ENCODE measurements around the gene DYNC1H1. TPM values are rescaled to one million over a fixed set of nuclear protein-coding genes. Genes with fewer than 3 reads are reported as not detected.
A peak's percentile ranks its signal among the peaks of the same experiment; 100 is the strongest.

DYNC1H1 gene
- total RNA-seq, 2 experiments from 2014 or later = 291 to 301 TPM

DNA sequence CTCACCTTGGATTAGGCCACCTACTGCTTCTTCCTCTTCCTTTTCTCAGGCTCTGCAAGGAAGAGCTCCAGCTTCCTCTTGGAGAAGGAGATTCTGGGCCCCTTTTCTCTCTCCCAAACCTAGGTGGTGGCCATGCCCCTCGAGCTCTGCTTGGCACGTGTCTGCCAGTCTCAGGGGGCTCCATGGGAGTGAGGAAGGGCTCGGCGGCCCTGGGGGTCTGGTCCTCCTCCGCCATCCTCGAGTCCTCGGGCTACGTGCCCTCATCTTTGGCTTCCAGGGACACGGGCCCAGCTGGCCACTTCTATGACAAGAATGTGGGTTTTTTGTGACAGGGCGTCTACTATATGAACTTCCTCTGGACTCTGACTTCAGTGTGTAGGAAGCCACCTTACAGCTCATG, 88.1 kb downstream of the DYNC1H1 start:
- intact Hi-C loops (cut with micrococcal nuclease) = no loop called here
- ATAC-seq = no peak
- ChIA-PET CTCF (interaction anchor here (1.4 to 1.5 kb wide), 2 partner anchors 44 to 91 kb away, joined by 3 to 5 read pairs; no protein-coding TSS in a partner anchor), POLR2A (interaction anchor here (0.6 to 1.1 kb wide), 3 partner anchors 10 to 186 kb away, joined by 3 to 4 read pairs (median 4); no protein-coding TSS in a partner anchor)
- DNase-seq = no peak
- TF ChIP-seq, protein P1, sequence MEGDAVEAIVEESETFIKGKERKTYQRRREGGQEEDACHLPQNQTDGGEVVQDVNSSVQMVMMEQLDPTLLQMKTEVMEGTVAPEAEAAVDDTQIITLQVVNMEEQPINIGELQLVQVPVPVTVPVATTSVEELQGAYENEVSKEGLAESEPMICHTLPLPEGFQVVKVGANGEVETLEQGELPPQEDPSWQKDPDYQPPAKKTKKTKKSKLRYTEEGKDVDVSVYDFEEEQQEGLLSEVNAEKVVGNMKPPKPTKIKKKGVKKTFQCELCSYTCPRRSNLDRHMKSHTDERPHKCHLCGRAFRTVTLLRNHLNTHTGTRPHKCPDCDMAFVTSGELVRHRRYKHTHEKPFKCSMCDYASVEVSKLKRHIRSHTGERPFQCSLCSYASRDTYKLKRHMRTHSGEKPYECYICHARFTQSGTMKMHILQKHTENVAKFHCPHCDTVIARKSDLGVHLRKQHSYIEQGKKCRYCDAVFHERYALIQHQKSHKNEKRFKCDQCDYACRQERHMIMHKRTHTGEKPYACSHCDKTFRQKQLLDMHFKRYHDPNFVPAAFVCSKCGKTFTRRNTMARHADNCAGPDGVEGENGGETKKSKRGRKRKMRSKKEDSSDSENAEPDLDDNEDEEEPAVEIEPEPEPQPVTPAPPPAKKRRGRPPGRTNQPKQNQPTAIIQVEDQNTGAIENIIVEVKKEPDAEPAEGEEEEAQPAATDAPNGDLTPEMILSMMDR (IDR thresholded peaks at IDR 0.05) = no peak
- peaks cover 7% of the 10 kb centered on the region for H3K4me1 Mint-ChIP-seq (ENCODE audit: low read depth)
- H3K4me3 Mint-ChIP-seq = no peak overlapping the region
- no peaks in the 10 kb centered on the region for H3K9me3 Mint-ChIP-seq
- no peak overlapping the region for H3K27ac Mint-ChIP-seq
- peaks cover 27% of the 10 kb centered on the region for H3K36me3 Mint-ChIP-seq (ENCODE audit: low read depth)
- H3K27me3 Mint-ChIP-seq = no peaks in the 10 kb centered on the region

DNA sequence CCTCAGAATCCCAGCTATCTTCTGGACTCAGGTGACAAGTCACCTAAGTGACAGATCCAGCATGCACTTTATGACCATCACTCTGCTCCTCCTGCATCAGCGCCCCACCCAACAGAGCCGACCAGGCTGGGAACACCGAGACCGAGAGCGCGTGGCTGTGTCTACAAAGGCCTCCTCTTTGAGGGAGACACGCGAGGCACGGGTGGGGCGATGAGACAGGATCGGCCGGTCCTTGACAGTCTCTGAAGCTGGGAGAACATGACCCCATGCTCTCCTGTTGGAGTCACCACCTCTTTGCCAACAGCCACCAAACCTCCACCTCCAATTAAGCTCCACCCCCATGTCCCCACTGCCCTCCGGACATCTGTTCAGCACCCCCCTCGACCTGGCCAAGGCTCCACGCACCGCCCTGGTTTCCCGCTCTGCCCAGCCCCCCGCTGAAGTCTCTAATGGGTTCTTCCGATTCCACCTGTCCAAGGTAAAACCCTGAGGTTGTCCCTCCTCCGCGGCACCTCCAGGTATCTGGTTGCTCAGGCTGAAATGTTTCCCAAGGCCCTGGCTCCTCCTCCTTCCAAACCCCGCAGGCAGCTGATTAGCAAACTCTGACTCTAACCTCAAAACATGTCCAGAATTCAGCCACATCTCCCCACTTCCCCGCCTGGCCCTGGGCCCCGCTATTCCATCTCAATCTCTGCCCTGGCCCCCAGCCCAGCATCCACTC, 91.0 kb downstream of the DYNC1H1 start:
- TF ChIP-seq, protein P1 (IDR thresholded peaks at IDR 0.05) = no peak
- H3K4me1 Mint-ChIP-seq (ENCODE audit: low read depth) = peaks cover 15% of the 10 kb centered on the region
- H3K27ac Mint-ChIP-seq = peak overlapping the region; percentile 57
- ATAC-seq = no peak
- POLR2A ChIA-PET = no interaction called here
- intact Hi-C loops (cut with micrococcal nuclease) = no loop called here
- DNase-seq = no peak
- no peaks in the 10 kb centered on the region for H3K9me3 Mint-ChIP-seq
- peaks cover 13% of the 10 kb centered on the region for H3K36me3 Mint-ChIP-seq (ENCODE audit: low read depth)
- H3K27me3 Mint-ChIP-seq = no peaks in the 10 kb centered on the region
- no peak overlapping the region for H3K4me3 Mint-ChIP-seq
- CTCF ChIA-PET = interaction anchor here (1.7 kb wide), 1 partner anchor 41 kb away, joined by 4 read pairs; no protein-coding TSS in a partner anchor

DNA sequence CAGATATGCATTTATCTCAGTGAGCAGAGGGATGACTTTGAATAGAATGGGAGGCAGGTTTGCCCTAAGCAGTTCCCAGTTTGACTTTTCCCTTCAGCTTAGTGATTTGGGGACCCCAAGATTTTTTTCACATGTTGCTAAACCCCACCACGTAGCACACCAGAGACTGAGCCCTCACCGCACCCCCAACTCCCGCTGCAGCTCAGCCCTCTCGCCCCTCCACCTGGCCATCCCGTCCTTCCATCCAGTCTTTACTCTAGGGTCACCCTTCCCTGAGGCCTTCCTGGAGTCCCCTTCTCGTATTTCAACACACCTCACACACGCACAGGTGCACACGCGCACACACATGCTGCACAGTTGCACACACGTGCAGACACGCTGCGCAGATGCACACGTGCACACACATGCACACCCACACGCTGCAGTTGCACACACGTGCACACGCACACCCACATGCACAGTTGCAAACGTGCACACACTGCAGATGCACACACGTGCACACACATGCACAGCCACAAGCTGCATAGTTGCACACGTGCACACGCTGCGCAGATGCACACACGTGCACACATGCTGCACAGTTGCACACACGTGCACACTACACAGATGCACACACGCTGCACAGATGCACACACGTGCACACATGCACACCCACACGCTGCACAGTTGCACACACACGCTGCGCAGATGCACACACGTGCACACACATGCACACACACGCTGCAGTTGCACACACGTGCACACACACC, 92.5 kb downstream of the DYNC1H1 start:
- ATAC-seq (peak; percentile 9), DNase-seq (no peak)
- intact Hi-C loops (cut with micrococcal nuclease) = no loop called here
- ChIA-PET CTCF (interaction anchor here (1.7 kb wide), 1 partner anchor 40 kb away, joined by 4 read pairs; no protein-coding TSS in a partner anchor), POLR2A (no interaction called here)
- H3K27me3 Mint-ChIP-seq = no peaks in the 10 kb centered on the region
- TF ChIP-seq, protein P1 (IDR thresholded peaks at IDR 0.05) = no peak
- peaks cover 9% of the 10 kb centered on the region for H3K36me3 Mint-ChIP-seq (ENCODE audit: low read depth)
- no peak overlapping the region for H3K4me3 Mint-ChIP-seq
- peaks cover 15% of the 10 kb centered on the region for H3K4me1 Mint-ChIP-seq (ENCODE audit: low read depth)
- H3K9me3 Mint-ChIP-seq = no peaks in the 10 kb centered on the region
- no peak overlapping the region for H3K27ac Mint-ChIP-seq

DNA sequence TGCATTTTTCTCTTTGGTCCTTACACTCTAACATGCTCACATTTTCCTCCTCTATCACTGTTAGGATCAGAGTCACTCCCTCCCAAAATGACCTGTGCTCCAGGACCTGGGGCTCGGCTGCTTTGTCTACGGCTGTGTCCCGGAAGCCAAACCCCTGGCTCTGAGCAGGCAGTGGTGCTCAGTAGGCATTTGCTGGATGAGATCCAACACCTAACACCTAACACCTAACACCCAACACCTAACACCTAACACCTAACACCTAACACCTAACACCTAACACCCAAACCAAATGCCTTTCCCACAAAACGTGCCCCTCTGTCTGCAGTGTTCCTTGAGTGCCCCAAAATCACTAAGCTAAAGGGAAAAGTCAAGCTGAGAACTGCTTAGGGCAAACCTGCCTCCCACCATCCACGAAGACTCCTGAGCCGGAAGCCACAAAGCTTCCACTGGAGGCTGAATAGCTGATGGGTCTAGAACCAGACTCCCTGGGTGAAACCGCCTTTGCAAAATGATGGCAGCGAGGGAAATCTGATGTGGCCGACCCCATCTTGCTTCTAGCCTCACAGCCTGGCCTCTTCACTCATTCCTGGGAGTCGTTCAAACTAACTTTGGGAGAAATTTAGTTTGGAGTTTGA, 93.2 kb downstream of the DYNC1H1 start:
- ChIA-PET CTCF (interaction anchor here (1.8 kb wide), 1 partner anchor 39 kb away, joined by 7 read pairs; no protein-coding TSS in a partner anchor), POLR2A (interaction anchor here (1.1 to 1.3 kb wide), 2 partner anchors 28 to 38 kb away, joined by 3 to 4 read pairs; no protein-coding TSS in a partner anchor)
- TF ChIP-seq, protein P1 (IDR thresholded peaks at IDR 0.05) = no peak
- DNase-seq (no peak), ATAC-seq (peak; percentile 35)
- no peak overlapping the region for H3K27ac Mint-ChIP-seq
- H3K27me3 Mint-ChIP-seq = no peaks in the 10 kb centered on the region
- intact Hi-C loops (cut with micrococcal nuclease) = no loop called here
- peaks cover 15% of the 10 kb centered on the region for H3K4me1 Mint-ChIP-seq (ENCODE audit: low read depth)
- H3K36me3 Mint-ChIP-seq (ENCODE audit: low read depth) = peaks cover 6% of the 10 kb centered on the region
- H3K9me3 Mint-ChIP-seq = no peaks in the 10 kb centered on the region
- H3K4me3 Mint-ChIP-seq = no peak overlapping the region

Data from activated CD8-positive, alpha-beta T cell treated with anti-CD3 and anti-CD28 coated beads for 36 hours (primary cell).